Measurements from ENCODE around the gene SARNP.

Gene SARNP

DNA sequence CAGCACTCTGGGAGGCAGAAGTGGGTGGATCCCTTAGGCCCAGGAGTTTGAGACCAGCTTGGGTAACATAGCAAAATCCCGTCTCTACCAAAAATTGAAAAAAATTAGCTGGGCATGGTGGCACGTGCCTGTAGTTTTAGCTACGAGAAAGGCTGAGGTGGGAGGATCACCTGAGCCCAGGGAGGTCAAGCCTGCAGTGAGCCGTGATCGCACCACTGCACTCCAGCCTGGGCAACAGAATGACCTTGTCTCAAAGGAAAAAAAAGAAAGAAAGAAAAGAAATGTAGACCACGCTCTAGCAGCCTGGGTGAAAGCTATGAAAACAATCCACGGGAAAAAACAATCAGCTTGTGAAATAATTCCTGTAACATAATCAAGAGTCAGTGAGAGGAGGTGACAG is 29.0 kb downstream of the SARNP start:
- Histone ChIP-seq H3K27ac (no peak overlapping the region), H3K36me3 (replicated peaks) (peaks cover 57% of the 10 kb centered on the region)

GRCh38 chr12:55780685-55781084 is 36.8 kb downstream of the SARNP start:
- H3K27ac ChIP-seq, result no peak overlapping the region
- H3K4me3 ChIP-seq (ENCODE audit: low read depth, low read length), result no peak overlapping the region
- peaks cover 53% of the 10 kb centered on the region for H3K36me3 ChIP-seq (replicated peaks)
- no peak for DNase-seq
- no peaks in the 10 kb centered on the region for H3K27me3 ChIP-seq (replicated peaks)
- TF ChIP-seq CTCF (IDR thresholded peaks at IDR 0.05; ENCODE audit: low read depth, low read length, missing control alignments), result no peak
- in situ Hi-C loops (cut with HindIII; ENCODE audit: low pct_ligation_motif_present, low sequenced_read_pairs), result no loop called here

More for the DNA sequence above, 29.0 kb downstream of the SARNP start:
- no peak for TF ChIP-seq CTCF (IDR thresholded peaks at IDR 0.05; ENCODE audit: low read depth, low read length, missing control alignments)
- in situ Hi-C loops (cut with HindIII; ENCODE audit: low pct_ligation_motif_present, low sequenced_read_pairs), result no loop called here
- no peaks in the 10 kb centered on the region for H3K27me3 ChIP-seq (replicated peaks)
- no peak for DNase-seq
- H3K4me3 ChIP-seq (ENCODE audit: low read depth, low read length), result no peak overlapping the region

- H3K27ac ChIP-seq, result no peak overlapping the region
- no peaks in the 10 kb centered on the region for H3K27me3 ChIP-seq (replicated peaks)
- H3K4me3 ChIP-seq (ENCODE audit: low read depth, low read length), result no peak overlapping the region
- in situ Hi-C loops (cut with HindIII; ENCODE audit: low pct_ligation_motif_present, low sequenced_read_pairs), result no loop called here
- no peak for TF ChIP-seq CTCF (IDR thresholded peaks at IDR 0.05; ENCODE audit: low read depth, low read length, missing control alignments)
- peaks cover 39% of the 10 kb centered on the region for H3K36me3 ChIP-seq (replicated peaks)
- no peak for DNase-seq
Observed at GRCh38 chr12:55777856-55778255, 39.7 kb downstream of the SARNP start.

DNA sequence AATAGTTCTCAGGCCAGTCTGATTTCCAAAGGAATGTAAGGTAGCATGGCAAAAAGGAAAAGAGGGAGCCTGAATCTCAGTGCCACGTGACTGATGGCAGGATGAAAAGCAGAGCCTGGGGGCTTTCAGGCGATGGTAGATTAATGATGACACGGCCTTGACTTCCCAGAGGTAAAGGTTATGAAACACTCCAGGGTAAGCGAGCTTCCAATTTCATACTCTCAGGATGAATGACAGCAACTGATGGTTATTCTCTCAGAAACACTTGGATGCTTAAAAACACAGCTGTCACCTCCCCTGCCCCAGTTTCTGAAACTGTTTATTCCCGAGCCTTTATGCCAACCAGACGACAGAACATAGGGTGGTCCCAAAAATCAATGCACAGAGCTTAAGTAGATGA is 45.8 kb downstream of the SARNP start:
- no peak for TF ChIP-seq CTCF (IDR thresholded peaks at IDR 0.05; ENCODE audit: low read depth, low read length, missing control alignments)
- Histone ChIP-seq H3K27ac (no peak overlapping the region), H3K36me3 (replicated peaks) (peaks cover 17% of the 10 kb centered on the region), H3K27me3 (replicated peaks) (no peaks in the 10 kb centered on the region), H3K4me3 (ENCODE audit: low read depth, low read length) (no peak overlapping the region)
- in situ Hi-C loops (cut with HindIII; ENCODE audit: low pct_ligation_motif_present, low sequenced_read_pairs), result no loop called here
- DNase-seq, result no peak

DNA sequence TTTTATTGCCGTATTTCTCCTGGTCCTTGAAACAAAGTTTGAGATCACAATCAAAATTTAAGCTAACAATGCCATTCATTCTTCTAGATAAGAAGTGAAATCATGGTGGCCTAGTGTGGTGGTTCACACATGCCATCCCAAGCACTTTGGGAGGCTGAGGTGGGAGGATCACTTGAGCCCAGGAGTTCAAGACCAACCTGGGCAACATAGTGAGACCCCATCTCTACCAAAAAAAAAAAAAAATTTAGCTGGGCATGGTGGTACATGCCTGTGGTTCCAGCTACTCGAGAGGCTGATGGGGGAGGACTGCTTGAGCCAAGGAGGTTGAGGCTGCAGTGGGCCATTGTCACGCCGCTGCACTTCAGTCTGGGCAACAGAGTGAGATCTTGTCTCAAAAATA is 50.4 kb downstream of the SARNP start:
- Histone ChIP-seq H3K27ac (no peak overlapping the region), H3K36me3 (replicated peaks) (peaks cover 26% of the 10 kb centered on the region), H3K27me3 (replicated peaks) (no peaks in the 10 kb centered on the region), H3K4me3 (ENCODE audit: low read depth, low read length) (no peak overlapping the region)
- in situ Hi-C loops (cut with HindIII; ENCODE audit: low pct_ligation_motif_present, low sequenced_read_pairs), result no loop called here
- no peak for DNase-seq
- no peak for TF ChIP-seq CTCF (IDR thresholded peaks at IDR 0.05; ENCODE audit: low read depth, low read length, missing control alignments)

GRCh38 chr12:55765736-55766290 is 51.7 kb downstream of the SARNP start:
- H3K4me3 ChIP-seq (ENCODE audit: low read depth, low read length), result no peak overlapping the region
- H3K27me3 ChIP-seq (replicated peaks), result no peaks in the 10 kb centered on the region
- H3K36me3 ChIP-seq (replicated peaks), result peaks cover 36% of the 10 kb centered on the region
- H3K27ac ChIP-seq, result no peak overlapping the region
- no peak for TF ChIP-seq CTCF (IDR thresholded peaks at IDR 0.05; ENCODE audit: low read depth, low read length, missing control alignments)
- in situ Hi-C loops (cut with HindIII; ENCODE audit: low pct_ligation_motif_present, low sequenced_read_pairs), result no loop called here
- no peak for DNase-seq

Measured in brain microvascular endothelial cell (primary cell).